Liver (tissue), 9 donors: Measurements from ENCODE around the gene ZCCHC17. TPM values are rescaled to one million over a fixed set of nuclear protein-coding genes. Genes with fewer than 3 reads are reported as not detected.

ENCODE experiments used
- DNase-seq: peaks from one replicate; pipeline ENCODE4 v3.0.0-alpha.2; 2017; ENCODE audit warnings: low spot score
- H3K27ac ChIP-seq, 2 donors: one replicate each; pipeline ENCODE4 v1.7.0; 2013; ENCODE audit warnings: inconsistent platforms in 2 of 2, low read length in 2 of 2, control low read depth in 1 of 2, low read depth in 1 of 2, mild to moderate bottlenecking in 1 of 2
- H3K27me3 ChIP-seq, 4 donors: one replicate each; pipeline versions ENCODE4 v1.6.1 to v1.7.0; 2013; ENCODE audit warnings: low read length in 3 of 4, inconsistent platforms in 1 of 4, mild to moderate bottlenecking in 1 of 4, moderate library complexity in 1 of 4; ENCODE audit not compliant: control insufficient read depth in 4 of 4, insufficient read depth in 4 of 4
- H3K36me3 ChIP-seq, 4 donors: one replicate each; pipeline versions ENCODE4 v1.6.1 to v1.7.0; 2013; ENCODE audit warnings: low read length in 3 of 4, mild to moderate bottlenecking in 3 of 4, low read depth in 1 of 4, moderate library complexity in 1 of 4; ENCODE audit not compliant: control insufficient read depth in 4 of 4, insufficient read depth in 3 of 4
- H3K4me1 ChIP-seq, 4 donors: one replicate each; pipeline versions ENCODE4 v1.6.1 to v1.7.0; 2013; ENCODE audit warnings: low read length in 3 of 4, mild to moderate bottlenecking in 3 of 4, moderate library complexity in 1 of 4; ENCODE audit not compliant: control insufficient read depth in 4 of 4, insufficient read depth in 4 of 4
- H3K4me3 ChIP-seq, 3 donors: one replicate each; pipeline versions ENCODE4 v1.6.1 to v1.7.0; 2013; ENCODE audit warnings: low read length in 3 of 3, control low read depth in 1 of 3, low read depth in 1 of 3, mild to moderate bottlenecking in 1 of 3
- H3K9ac ChIP-seq, 2 donors: one replicate each; pipeline ENCODE4 v1.7.0; 2013; ENCODE audit warnings: low read length in 2 of 2, mild to moderate bottlenecking in 2 of 2, moderate library complexity in 2 of 2, control low read depth in 1 of 2, low read depth in 1 of 2
- H3K9me3 ChIP-seq, 4 donors: one replicate each; pipeline versions ENCODE4 v1.6.1 to v1.7.0; 2013; ENCODE audit warnings: low read length in 3 of 4; ENCODE audit not compliant: control insufficient read depth in 4 of 4
- EGR1 ChIP-seq, 2 donors: IDR thresholded peaks; 2 replicates each; pipeline ENCODE4 v1.6.1; 2016 to 2018; ENCODE audit warnings: antibody characterized with exemption in 2 of 2, low read depth in 2 of 2
- FOXA1 ChIP-seq: IDR thresholded peaks from 2 replicates; pipeline ENCODE4 v1.6.1; 2016; ENCODE audit warnings: antibody characterized with exemption
- FOXA2 ChIP-seq: IDR thresholded peaks from 2 replicates; pipeline ENCODE4 v1.6.1; 2016; ENCODE audit warnings: antibody characterized with exemption
- GABPA ChIP-seq, 2 donors: IDR thresholded peaks in 1 of 2; conservative IDR thresholded peaks in 1 of 2; 2 replicates each; pipeline ENCODE4 v1.6.1; 2016; ENCODE audit warnings: antibody characterized with exemption in 2 of 2, mild to moderate bottlenecking in 1 of 2, moderate library complexity in 1 of 2
- HNF4G ChIP-seq: IDR thresholded peaks from 2 replicates; pipeline ENCODE4 v1.6.1; 2016; ENCODE audit warnings: antibody characterized with exemption
- JUND ChIP-seq, 2 donors: IDR thresholded peaks; 2 replicates each; pipeline ENCODE4 v1.6.1; 2016; ENCODE audit warnings: antibody characterized with exemption in 2 of 2
- NR2F2 ChIP-seq: IDR thresholded peaks from 2 replicates; pipeline ENCODE4 v1.6.1; 2016; ENCODE audit warnings: antibody characterized with exemption
- RAD21 ChIP-seq, 2 donors: IDR thresholded peaks; 2 replicates each; pipeline ENCODE4 v1.6.1; 2016; ENCODE audit warnings: antibody characterized with exemption in 2 of 2, mild to moderate bottlenecking in 2 of 2
- RXRA ChIP-seq, 2 donors: IDR thresholded peaks; 2 replicates each; pipeline ENCODE4 v1.6.1; 2017 to 2018; ENCODE audit warnings: antibody characterized with exemption in 2 of 2, mild to moderate bottlenecking in 1 of 2
- YY1 ChIP-seq: IDR thresholded peaks from 2 replicates; pipeline ENCODE4 v1.6.1; 2016; ENCODE audit warnings: antibody characterized with exemption, mild to moderate bottlenecking
- WGBS: extraction: QIAGEN DNeasy Blood & Tissue Kit; methylation state at CpG from one replicate; pipeline ENCODE4 v1.1.7; 2013; 5-methylcytosine and 5-hydroxymethylcytosine counted together
- polyA plus RNA-seq, 2 donors: library from polyadenylated mRNA; stranded (reverse) in 1 of 2; unstranded in 1 of 2; fragments of 200-250 nt in 1 of 2; fragments of >200 nt in 1 of 2; fragmentation: Nextera tagmentation in 1 of 2; extraction: Ambion mirVana in 1 of 2; gene quantifications; one replicate each; pipeline versions ENCODE4 v1.2.1 to v1.2.3, GENCODE V29; 2013 to 2015
- total RNA-seq, 2 donors: library from RNA; depleted of rRNA; stranded (reverse); fragments of >200 nt; gene quantifications; one replicate each; pipeline ENCODE4 v1.2.3, GENCODE V29; 2014
- TF ChIP-seq, protein P1 (sequence below): fragments of 150-350 bp; IDR thresholded peaks from 2 replicates; pipeline ENCODE4 v1.5.1; 2017; ENCODE audit warnings: improper control_type of control experiment, low read depth, low read length; ENCODE audit not compliant: missing input control
- TF ChIP-seq, protein P2 (sequence below): IDR thresholded peaks from 2 replicates; pipeline ENCODE4 v1.6.1; 2016; ENCODE audit warnings: antibody characterized with exemption, mild to moderate bottlenecking
- TF ChIP-seq, protein P3 (sequence below): IDR thresholded peaks from 2 replicates; pipeline ENCODE4 v1.6.1; 2016; ENCODE audit warnings: antibody characterized with exemption
- TF ChIP-seq, protein P4 (sequence below): IDR thresholded peaks from 2 replicates; pipeline ENCODE4 v1.6.1; 2016; ENCODE audit warnings: antibody characterized with exemption
- donor health status: healthy.
- donor health status: healthy.
- donor health status: healthy.
- donor health status: healthy.
- donor health status: healthy.

The ZCCHC17 gene
- total and polyA plus RNA-seq, 4 donors, result 7.4 to 15.1 (median 9.2) TPM

DNA sequence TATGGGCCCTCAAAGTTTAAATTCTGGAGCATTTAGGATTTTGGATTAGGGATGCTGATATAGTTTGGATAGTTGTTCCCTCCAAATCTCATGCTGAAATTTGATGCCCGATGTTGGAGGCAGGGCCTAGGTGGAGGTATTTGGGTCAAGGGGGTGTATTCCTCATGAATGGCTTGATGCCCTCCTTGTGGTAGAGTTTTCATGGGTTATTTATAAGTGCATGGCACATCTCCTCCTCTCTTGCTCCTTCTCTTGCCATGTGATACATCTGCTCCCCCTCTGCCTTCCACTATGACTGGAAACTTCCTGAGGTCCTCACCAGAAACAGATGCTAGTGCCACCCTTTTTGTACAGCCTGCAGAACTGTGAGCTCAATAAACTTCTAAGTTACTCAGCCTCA lies 39.6 kb upstream of the ZCCHC17 start (continued):
- TF ChIP-seq GABPA (IDR thresholded peaks at IDR 0.05 in 1 of 2, conservative IDR thresholded peaks at IDR 0.05 in 1 of 2), result no peak
- TF ChIP-seq, protein P1, sequence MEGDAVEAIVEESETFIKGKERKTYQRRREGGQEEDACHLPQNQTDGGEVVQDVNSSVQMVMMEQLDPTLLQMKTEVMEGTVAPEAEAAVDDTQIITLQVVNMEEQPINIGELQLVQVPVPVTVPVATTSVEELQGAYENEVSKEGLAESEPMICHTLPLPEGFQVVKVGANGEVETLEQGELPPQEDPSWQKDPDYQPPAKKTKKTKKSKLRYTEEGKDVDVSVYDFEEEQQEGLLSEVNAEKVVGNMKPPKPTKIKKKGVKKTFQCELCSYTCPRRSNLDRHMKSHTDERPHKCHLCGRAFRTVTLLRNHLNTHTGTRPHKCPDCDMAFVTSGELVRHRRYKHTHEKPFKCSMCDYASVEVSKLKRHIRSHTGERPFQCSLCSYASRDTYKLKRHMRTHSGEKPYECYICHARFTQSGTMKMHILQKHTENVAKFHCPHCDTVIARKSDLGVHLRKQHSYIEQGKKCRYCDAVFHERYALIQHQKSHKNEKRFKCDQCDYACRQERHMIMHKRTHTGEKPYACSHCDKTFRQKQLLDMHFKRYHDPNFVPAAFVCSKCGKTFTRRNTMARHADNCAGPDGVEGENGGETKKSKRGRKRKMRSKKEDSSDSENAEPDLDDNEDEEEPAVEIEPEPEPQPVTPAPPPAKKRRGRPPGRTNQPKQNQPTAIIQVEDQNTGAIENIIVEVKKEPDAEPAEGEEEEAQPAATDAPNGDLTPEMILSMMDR, result no peak

DNA sequence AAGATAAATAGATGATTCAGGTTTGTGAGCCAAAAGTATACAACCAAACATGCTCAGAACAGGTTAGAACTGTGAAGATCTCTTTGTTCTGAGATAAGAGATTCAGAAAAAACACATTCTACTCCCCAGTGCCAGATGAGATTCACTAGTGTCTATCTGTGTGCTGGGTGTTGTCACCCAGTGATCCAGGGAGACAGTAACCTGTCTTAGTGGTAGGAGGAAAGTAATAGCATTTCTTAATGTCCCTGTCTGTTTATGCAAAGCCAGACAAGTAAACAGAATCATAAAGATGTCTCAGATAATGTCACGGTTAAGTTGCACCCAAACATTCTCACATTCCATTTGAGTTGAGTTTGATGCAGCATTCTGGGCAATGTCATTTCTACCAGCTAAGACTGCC lies 38.3 kb upstream of the ZCCHC17 start:
- 94% methylated on average over 1 of the region's 1 CpG for WGBS
- no peaks in the 10 kb centered on the region for H3K27me3 ChIP-seq
- H3K4me1 ChIP-seq, result no peaks in the 10 kb centered on the region
- H3K9me3 ChIP-seq, result no peaks in the 10 kb centered on the region
- TF ChIP-seq, protein P2, sequence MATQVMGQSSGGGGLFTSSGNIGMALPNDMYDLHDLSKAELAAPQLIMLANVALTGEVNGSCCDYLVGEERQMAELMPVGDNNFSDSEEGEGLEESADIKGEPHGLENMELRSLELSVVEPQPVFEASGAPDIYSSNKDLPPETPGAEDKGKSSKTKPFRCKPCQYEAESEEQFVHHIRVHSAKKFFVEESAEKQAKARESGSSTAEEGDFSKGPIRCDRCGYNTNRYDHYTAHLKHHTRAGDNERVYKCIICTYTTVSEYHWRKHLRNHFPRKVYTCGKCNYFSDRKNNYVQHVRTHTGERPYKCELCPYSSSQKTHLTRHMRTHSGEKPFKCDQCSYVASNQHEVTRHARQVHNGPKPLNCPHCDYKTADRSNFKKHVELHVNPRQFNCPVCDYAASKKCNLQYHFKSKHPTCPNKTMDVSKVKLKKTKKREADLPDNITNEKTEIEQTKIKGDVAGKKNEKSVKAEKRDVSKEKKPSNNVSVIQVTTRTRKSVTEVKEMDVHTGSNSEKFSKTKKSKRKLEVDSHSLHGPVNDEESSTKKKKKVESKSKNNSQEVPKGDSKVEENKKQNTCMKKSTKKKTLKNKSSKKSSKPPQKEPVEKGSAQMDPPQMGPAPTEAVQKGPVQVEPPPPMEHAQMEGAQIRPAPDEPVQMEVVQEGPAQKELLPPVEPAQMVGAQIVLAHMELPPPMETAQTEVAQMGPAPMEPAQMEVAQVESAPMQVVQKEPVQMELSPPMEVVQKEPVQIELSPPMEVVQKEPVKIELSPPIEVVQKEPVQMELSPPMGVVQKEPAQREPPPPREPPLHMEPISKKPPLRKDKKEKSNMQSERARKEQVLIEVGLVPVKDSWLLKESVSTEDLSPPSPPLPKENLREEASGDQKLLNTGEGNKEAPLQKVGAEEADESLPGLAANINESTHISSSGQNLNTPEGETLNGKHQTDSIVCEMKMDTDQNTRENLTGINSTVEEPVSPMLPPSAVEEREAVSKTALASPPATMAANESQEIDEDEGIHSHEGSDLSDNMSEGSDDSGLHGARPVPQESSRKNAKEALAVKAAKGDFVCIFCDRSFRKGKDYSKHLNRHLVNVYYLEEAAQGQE, result no peak
- TF ChIP-seq, protein P3, sequence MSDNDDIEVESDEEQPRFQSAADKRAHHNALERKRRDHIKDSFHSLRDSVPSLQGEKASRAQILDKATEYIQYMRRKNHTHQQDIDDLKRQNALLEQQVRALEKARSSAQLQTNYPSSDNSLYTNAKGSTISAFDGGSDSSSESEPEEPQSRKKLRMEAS, result no peak
- TF ChIP-seq NR2F2, result no peak
- TF ChIP-seq JUND (IDR thresholded peaks at IDR 0.05), result no peak
- no peak for TF ChIP-seq HNF4G
- TF ChIP-seq EGR1 (IDR thresholded peaks at IDR 0.05; ENCODE audit: low read depth in 2 of 2), result no peak
- TF ChIP-seq YY1, result no peak
- TF ChIP-seq FOXA2, result no peak
- no peak for TF ChIP-seq RXRA (IDR thresholded peaks at IDR 0.05)
- TF ChIP-seq GABPA (IDR thresholded peaks at IDR 0.05 in 1 of 2, conservative IDR thresholded peaks at IDR 0.05 in 1 of 2), result no peak
- H3K36me3 ChIP-seq, result peaks cover 6 to 47% (median 32%) of the 10 kb centered on the region in 4 donors
- no peak overlapping the region for H3K4me3 ChIP-seq
- H3K27ac ChIP-seq, result no peak overlapping the region
- no peak for DNase-seq
- no peak overlapping the region for H3K9ac ChIP-seq

DNA sequence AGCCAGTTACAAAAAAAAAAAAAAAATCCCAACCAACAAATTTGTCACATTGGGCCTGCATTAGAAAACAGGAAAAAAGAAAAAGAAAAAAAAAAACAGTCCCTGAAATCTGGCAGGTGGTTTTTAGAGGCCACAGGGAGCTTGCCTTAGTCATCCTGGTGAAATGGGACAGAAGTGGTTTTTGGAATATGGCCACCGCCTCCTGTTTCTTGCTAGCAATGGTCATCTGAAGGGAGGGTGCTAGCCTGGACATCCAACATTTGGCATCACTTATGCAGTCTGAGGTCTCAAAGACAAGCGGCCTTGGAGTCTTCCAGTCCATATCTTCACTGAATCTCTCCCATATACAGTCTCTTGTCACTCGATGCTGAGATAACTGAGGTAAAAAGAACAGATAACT lies 37.1 kb upstream of the ZCCHC17 start:
- 79% methylated on average over 3 of the region's 3 CpGs for WGBS
- H3K36me3 ChIP-seq, result peaks cover 8 to 48% (median 33%) of the 10 kb centered on the region in 4 donors
- no peak overlapping the region for H3K9ac ChIP-seq
- H3K4me3 ChIP-seq, result no peak overlapping the region
- TF ChIP-seq, protein P4, sequence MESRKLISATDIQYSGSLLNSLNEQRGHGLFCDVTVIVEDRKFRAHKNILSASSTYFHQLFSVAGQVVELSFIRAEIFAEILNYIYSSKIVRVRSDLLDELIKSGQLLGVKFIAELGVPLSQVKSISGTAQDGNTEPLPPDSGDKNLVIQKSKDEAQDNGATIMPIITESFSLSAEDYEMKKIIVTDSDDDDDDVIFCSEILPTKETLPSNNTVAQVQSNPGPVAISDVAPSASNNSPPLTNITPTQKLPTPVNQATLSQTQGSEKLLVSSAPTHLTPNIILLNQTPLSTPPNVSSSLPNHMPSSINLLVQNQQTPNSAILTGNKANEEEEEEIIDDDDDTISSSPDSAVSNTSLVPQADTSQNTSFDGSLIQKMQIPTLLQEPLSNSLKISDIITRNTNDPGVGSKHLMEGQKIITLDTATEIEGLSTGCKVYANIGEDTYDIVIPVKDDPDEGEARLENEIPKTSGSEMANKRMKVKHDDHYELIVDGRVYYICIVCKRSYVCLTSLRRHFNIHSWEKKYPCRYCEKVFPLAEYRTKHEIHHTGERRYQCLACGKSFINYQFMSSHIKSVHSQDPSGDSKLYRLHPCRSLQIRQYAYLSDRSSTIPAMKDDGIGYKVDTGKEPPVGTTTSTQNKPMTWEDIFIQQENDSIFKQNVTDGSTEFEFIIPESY, result no peak
- no peak for TF ChIP-seq FOXA2
- no peak for TF ChIP-seq JUND (IDR thresholded peaks at IDR 0.05)
- no peak for TF ChIP-seq RAD21 (IDR thresholded peaks at IDR 0.05)
- TF ChIP-seq GABPA (IDR thresholded peaks at IDR 0.05 in 1 of 2, conservative IDR thresholded peaks at IDR 0.05 in 1 of 2), result no peak
- no peak for TF ChIP-seq FOXA1
- TF ChIP-seq YY1, result no peak
- no peaks in the 10 kb centered on the region for H3K27me3 ChIP-seq
- no peak for DNase-seq
- no peaks in the 10 kb centered on the region for H3K9me3 ChIP-seq
- no peaks in the 10 kb centered on the region for H3K4me1 ChIP-seq
- H3K27ac ChIP-seq, result no peak overlapping the region
